MV-4-11 (cell line): ENCODE data around the gene GRIP2.

Source experiments
- DNase-seq: peaks from one replicate; lab custom pipeline; 2025; lab: John Stamatoyannopoulos, UW

Gene GRIP2

GRCh38 chr3:14466179-14466903 lies 73.8 kb downstream of the GRIP2 start:
- DNase-seq: no peak

GRCh38 chr3:14465425-14465824 lies 74.7 kb downstream of the GRIP2 start:
- no peak for DNase-seq

GRCh38 chr3:14464521-14464920 lies 75.6 kb downstream of the GRIP2 start:
- DNase-seq: no peak

- DNase-seq: no peak
Measured at GRCh38 chr3:14464141-14464465, 76.0 kb downstream of the GRIP2 start.

GRCh38 chr3:14463330-14464140 lies 76.6 kb downstream of the GRIP2 start:
- no peak for DNase-seq

- no peak for DNase-seq
Measured at GRCh38 chr3:14462738-14463137, 77.4 kb downstream of the GRIP2 start.

GRCh38 chr3:14461748-14462324 lies 78.3 kb downstream of the GRIP2 start:
- peak; percentile 27 for DNase-seq

GRCh38 chr3:14461006-14461747 lies 79.0 kb downstream of the GRIP2 start:
- no peak for DNase-seq

GRCh38 chr3:14460342-14461005 lies 79.7 kb downstream of the GRIP2 start:
- no peak for DNase-seq

GRCh38 chr3:14459787-14460186 lies 80.4 kb downstream of the GRIP2 start:
- no peak for DNase-seq

GRCh38 chr3:14459384-14459783 lies 80.8 kb downstream of the GRIP2 start:
- no peak for DNase-seq

- DNase-seq: no peak
Measured at GRCh38 chr3:14458434-14459275, 81.5 kb downstream of the GRIP2 start.

GRCh38 chr3:14457999-14458398 lies 82.1 kb downstream of the GRIP2 start:
- DNase-seq: no peak

- no peak for DNase-seq
Measured at GRCh38 chr3:14457481-14457880, 82.7 kb downstream of the GRIP2 start.

GRCh38 chr3:14456794-14457193 lies 83.3 kb downstream of the GRIP2 start:
- no peak for DNase-seq

GRCh38 chr3:14455571-14456317 lies 84.4 kb downstream of the GRIP2 start:
- no peak for DNase-seq

- no peak for DNase-seq
Measured at GRCh38 chr3:14454639-14455310, 85.4 kb downstream of the GRIP2 start.

- DNase-seq: no peak
Measured at GRCh38 chr3:14453876-14454638, 86.1 kb downstream of the GRIP2 start.
